H1 (cell line): ENCODE measurements around the gene ABCA2. TPM values are rescaled to one million over a fixed set of nuclear protein-coding genes. Genes with fewer than 3 reads are reported as not detected.

Experiments used
- CHD1 ChIP-seq: IDR thresholded peaks from 2 replicates; pipeline ENCODE4 v1.6.1; 2012; ENCODE audit warnings: low read depth, low read length, improper control_type of control experiment
- CHD7 ChIP-seq: fragments of 300-600 bp; sonication (generic); IDR thresholded peaks from 2 replicates; pipeline ENCODE4 v1.7.1; 2012; ENCODE audit warnings: low read length, moderate library complexity, mild to moderate bottlenecking, inconsistent platforms; ENCODE audit not compliant: insufficient replicate concordance
- polyA plus RNA-seq, 7 experiments: library from polyadenylated mRNA; depleted of rRNA in 3 of 7; stranded (reverse) in 5 of 7; unstranded in 2 of 7; fragments of >200 nt in 5 of 7; fragments of 200-250 nt in 2 of 7; gene quantifications; 1 replicate in 5 of 7; 2 replicates in 1 of 7; 4 replicates in 1 of 7; pipeline versions ENCODE4 v1.2.1 to v1.2.3, GENCODE V29; 2011 to 2013; ENCODE audit warnings: missing spikeins in 2 of 7, mixed read lengths in 2 of 7
- total RNA-seq: library from RNA; stranded (reverse); fragmentation: NEBNext Ultra II Directional; extraction: Animal tissue kit (Norgen Biotek cat#: 25700); gene quantifications from 2 replicates; pipeline ENCODE4 v1.2.1, GENCODE V29; 2021

ABCA2 gene
- total and polyA plus RNA-seq, 2 of the 8 experiments (the other 6 are each of a cell fraction or from before 2014, with no cell fraction given), result 12.5 to 14.3 TPM

- TF ChIP-seq CHD7, result no peak
- TF ChIP-seq CHD1, result no peak
Observed at GRCh38 chr9:137002646-137003041, 25.4 kb downstream of the ABCA2 start (continued).
